Erythroblast (primary cell): ENCODE results near the gene CTAGE1.

Source experiments
- DNase-seq, 2 experiments: peaks; one replicate each; lab custom pipeline; 2025; lab: John Stamatoyannopoulos, UW
- GATA1 ChIP-seq: IDR thresholded peaks from 2 replicates; pipeline ENCODE4 v1.6.1; 2011; ENCODE audit warnings: low read depth, mild to moderate bottlenecking, control low read depth, low read length, moderate library complexity
- POLR2A ChIP-seq: IDR thresholded peaks from 2 replicates; pipeline ENCODE4 v1.6.1; 2011; ENCODE audit warnings: mild to moderate bottlenecking, low read length

Gene CTAGE1

DNA sequence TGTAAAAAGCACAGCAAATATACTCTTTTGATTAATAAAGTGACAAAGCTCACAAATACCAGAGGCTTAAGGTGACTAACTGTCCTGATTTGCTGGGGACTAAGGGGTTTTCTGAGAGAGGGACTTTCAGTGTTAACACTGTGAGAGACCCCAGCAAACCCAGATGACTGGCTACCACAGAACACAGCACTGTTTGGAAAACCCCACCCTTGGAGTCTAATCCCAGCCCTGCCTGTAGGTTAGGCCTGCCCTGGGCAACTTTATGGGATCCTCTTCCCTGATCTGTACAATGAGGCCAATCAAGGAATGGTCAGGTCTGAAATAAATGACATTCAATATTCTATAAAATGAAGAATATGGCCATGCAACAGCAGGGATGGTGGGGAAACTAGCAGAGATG lies 30.5 kb upstream of the CTAGE1 start:
- no peak for DNase-seq
- no peak for TF ChIP-seq GATA1
- no peak for TF ChIP-seq POLR2A

DNA sequence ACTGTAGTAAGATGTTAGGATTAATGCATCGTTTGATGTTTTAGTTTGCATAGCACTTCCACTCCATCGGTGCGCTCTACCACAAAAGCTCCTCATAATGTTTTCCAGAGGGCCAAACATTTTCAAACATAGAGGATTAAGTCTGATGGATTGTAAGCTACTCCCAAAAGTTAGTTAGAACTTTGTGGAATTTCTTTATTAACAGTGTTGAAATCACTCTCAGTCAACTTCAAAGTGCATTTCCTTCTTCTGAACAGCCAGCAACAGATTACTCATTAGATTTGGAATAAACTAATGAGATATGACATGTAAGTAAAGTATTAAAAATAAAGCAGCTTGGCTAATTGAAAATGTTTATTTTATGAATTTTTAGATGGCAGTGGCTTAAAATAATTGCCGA lies 30.1 kb upstream of the CTAGE1 start:
- DNase-seq, result no peak
- TF ChIP-seq POLR2A (no peak), GATA1 (no peak)

DNA sequence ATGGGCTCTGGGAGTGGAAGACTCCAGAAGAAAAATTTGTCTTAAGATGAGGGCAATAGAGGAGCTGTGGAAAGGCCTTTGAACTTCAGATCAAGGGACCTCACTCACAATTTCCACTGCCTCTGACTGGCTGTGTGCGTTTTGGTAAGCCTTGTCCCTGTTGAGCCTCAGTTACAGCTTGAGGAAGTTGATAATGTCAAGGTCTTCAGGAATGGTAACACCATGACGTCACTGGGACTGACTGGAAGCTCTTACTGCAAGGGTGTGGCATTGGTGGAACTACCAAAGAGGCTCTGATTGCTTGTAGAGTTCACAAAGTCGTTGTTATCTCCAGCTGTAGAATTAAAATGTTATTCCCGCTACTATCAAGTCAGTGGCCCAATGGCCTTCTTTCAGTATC lies 29.2 kb upstream of the CTAGE1 start:
- no peak for DNase-seq
- TF ChIP-seq GATA1 (no peak), POLR2A (no peak)

DNA sequence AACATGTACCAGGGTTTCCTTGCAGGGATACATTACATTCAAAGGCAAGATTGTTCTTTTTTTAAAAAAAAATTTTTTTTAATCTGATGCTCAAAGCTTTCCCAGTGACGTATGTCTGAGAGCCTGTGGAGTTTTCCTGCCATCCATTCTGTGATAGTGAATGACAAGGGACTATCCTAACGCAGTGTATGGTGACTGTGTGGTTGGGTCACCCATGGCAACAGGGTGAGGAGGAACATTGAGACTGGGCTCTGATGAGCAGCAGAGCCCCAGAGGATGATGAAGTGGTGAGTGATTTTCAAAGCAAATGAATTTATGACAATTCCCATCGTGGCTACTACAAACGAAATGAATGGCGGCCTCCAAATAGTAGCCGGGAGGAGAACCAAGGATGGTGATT lies 28.6 kb upstream of the CTAGE1 start:
- DNase-seq, result no peak
- no peak for TF ChIP-seq POLR2A

DNA sequence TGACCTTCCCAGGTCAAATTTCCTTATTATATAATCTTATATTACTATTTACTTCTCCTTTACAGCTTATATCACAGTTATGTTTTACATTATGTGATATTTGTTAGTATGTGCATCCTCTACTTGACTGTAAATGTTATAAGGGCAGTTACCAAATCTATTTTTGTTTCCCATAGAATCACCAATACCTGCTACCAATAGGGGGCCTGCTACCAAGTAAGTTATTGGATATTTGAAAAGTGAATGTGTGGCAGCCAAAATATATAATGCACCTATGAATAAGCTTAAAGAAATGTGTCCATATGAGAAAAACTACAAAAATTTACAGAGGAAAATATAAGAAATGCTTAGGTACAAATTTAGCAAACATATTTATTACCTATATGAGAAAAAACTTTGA lies 23.9 kb upstream of the CTAGE1 start:
- TF ChIP-seq POLR2A, result no peak
- TF ChIP-seq GATA1, result no peak
- DNase-seq, result no peak

DNA sequence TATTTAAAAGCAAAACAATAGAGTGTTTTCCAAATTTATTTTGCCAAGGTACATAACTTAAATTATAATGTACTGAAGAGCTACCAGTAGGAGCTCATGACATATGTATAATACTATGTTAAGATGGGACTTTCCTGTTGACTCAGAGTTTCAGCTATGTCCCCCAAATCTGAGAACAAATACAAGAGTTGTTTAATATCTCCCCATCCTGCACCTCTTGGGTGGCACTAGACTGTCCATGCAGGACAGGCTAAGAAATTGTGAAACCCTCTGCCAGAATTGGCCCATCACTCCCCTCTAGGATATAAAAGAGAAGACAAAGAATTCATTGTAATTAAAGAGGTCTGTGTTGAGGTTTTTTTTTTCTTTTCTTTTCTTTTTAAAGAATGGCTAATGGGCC lies 21.7 kb upstream of the CTAGE1 start:
- TF ChIP-seq POLR2A, result no peak
- no peak for TF ChIP-seq GATA1
- no peak for DNase-seq

DNA sequence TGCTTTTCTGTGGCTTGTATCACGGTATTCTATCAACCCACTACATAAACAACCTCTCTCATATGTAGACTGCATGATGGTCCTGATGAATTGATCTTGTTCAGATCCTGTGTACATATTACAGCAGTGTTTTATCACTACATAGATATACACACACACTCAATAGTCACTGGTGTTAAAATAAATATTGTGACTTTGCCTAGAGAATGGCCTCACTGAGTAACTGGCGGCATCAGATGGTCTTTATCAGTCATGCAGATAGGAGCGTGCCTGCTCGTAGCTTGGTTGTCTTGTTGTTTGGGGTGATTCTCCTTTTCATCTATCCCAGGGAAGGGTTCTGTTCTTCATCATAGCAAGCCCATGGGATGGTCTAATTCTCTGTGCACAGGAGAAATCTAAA lies 18.4 kb upstream of the CTAGE1 start:
- DNase-seq, result no peak

DNA sequence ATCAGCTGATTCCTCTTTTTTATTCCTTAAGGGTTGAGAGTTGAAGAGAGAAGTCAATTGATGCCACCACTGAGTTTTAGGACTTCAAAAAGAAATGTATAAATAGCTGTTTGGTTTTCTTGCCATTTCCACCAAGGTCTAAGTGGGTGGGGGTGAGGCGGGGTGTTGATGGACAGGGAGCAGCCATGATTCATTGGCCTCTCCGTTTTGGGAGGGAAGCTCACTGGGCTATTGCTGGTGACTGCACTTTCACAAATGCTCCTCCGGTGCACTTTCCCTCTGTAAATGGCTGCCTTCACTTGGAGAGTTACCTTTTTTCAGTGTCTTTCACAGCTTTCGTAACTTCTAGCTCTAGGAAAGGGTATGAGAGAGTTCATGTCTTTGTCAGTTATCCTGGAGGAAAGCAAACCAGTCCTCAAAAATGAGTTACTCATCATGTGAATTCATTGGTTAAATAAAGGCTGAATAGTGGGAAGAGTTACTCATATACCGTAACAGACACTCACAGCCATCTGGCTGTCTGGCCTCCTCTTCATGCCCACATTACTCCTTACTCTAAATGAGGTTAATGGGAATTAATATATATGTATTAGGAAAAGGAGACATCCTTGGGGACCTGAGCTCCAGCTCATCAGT lies 17.4 kb upstream of the CTAGE1 start:
- TF ChIP-seq GATA1 (no peak), POLR2A (no peak)
- DNase-seq, result no peak

More for the DNA sequence above, 18.4 kb upstream of the CTAGE1 start:
- TF ChIP-seq GATA1, result no peak
- no peak for TF ChIP-seq POLR2A

DNA sequence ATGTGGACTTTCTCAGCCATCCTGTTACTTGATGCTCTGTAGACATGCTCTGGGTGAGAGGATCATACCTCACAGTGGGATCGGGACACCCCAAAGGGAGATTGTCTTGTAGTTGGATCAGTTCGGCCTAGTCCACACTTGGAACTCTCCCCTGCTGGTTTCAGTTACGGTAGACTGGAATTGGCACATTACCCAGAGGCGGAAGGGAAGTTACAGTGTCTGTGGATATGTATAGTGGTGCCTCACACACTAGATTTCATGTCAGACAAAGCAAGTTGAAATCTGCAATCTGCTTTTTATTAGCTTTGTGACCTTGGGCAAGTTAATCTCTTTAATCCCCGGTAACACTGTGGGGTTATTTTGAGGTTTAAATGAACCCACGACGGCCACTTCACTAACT lies 16.2 kb upstream of the CTAGE1 start:
- DNase-seq, result no peak
- TF ChIP-seq POLR2A (no peak), GATA1 (no peak)

DNA sequence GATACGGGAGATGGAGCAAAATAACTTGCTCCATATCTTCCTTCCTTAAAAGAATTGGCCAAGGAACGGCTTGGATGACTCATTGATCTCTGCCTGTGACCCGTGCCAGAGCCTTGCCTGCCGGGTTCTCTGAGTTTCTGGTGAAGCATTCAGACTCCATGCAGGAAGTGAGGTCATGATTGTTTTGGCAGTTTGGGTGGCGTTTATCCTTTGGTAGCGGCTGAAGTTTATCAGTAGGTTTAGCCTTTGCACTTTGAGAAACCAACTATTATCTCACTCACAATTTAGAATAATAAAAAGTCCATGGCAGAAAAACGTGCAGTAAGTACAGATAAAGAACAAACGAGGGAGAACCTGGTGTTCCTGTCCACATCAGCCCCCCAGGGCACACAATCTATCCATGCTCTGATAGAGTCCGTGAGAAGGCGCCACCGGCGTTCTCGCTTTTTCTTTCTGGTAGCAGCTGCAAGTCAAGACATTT lies 15.0 kb upstream of the CTAGE1 start:
- no peak for TF ChIP-seq POLR2A
- no peak for TF ChIP-seq GATA1
- DNase-seq, result no peak

DNA sequence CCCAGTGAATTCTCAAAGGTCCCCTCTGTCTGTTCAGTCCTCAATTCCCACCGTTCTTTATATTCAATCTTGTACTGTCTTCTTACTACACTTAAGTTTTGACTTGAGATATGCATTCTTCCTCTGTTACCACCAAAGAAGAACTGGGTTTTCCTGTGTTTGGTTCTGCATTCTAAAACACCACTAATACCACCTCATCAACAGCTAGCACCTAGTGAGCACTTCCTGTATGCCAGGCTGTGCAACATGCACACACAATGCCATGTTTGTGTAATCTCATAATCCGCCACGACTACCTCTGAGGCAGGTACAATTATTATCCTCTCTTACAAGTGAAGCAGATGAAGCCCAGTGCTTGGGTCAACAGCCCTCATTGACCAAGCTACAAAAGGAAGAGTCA lies 11.8 kb upstream of the CTAGE1 start:
- no peak for DNase-seq
- TF ChIP-seq GATA1 (no peak), POLR2A (no peak)

DNA sequence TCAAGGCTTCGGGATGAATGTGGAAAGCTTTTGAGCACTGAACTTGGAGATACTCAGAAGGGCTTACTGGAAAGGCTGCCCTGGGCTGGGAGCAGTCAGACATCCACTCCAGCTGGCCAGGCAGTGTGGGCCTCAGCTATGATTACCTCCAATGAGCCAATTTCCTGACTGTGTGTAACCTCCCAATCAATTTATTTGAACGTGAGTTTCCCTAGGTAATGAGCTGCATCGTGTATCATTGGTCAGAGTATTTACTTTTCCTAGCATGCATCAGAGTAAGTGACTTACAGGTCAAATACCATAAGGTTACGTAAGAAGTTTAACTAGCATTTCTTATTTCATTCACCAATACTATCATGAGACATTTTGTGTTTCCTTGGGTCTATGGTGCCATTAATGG lies 11.0 kb upstream of the CTAGE1 start:
- TF ChIP-seq GATA1, result no peak
- TF ChIP-seq POLR2A, result no peak
- DNase-seq, result no peak

DNA sequence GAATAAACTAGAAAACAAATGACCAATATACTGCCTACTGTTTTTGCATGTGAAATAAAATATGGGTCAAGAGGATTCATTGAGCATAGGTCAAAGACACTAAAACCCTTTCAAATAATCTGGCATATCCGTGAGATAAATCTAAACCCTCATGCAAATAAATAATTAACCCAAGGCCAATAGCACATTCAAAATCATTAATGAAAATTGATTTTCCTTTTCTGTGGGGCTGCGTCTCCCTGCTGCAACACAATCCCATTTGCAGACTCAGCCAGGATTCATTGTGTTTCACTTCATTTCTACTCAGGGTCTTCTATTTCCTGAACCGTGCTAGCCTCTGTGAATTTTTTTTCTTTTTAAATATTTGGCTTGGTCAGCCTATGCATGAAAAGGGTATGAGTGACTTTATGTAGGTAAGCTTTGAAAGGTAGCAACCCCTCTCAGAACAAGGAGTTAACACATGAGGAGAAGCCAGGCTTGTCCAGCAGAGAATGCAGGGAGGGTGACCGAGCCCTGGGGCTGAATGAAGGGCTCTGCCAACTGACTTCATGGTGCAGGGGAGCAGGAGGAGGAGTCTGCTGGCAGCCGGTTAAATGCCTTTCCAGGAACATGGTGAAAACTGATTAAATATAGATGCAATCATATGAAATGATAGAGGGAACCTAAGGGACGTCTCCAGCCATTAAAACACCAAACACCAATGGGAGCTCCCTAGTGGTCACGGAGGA lies 10.3 kb upstream of the CTAGE1 start:
- no peak for TF ChIP-seq POLR2A
- TF ChIP-seq GATA1, result no peak
- no peak for DNase-seq

DNA sequence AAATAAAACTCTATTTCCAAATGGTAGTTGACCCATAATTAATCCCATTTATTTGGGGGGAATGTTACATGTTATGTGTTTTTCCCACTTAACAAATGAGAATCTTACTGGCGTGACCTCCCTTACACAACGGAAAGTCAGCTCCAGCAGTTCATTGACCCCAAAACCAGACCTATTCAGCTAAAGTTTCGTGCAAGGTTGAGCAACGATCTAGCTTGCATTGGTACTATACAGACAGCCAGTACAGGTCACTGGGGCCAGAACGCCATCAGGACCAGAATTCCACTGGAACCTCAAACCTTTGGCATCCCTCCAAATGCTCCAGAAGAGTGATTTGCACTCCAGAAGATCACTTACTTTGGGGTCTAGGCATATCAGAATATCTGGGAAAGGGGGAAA lies 6.8 kb upstream of the CTAGE1 start:
- no peak for DNase-seq
- TF ChIP-seq POLR2A (no peak), GATA1 (no peak)

DNA sequence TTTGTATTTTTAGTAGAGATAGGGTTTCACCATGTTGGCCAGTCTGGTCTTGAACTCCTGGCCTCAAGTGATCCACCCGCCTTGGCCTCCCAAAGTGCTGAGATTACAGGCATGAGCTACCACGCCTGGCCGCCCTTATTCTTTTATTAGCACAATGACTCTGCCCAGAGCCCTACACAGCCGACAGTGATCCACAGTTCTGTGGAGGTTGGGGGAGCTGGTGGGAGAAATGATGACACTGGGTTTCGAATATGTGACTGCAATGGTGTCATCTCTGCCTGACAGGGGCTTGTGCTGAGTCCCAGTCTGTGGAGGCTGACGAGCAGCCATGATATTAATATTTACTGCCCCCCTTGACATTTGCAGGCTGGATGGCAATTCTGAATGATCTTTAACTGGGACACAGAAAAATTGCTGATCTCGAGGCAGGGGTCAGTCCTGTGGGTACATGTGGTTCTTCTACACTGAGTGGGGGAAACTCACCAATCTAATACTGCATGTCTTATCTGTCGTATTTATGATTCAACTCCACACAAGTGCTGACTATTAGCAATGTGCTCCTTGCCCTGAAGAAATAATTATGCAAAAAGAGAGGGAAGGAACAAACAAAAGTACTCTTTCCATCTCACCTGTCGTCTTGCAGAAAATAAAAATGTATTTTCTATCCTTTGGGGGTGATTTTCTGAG lies 6.3 kb upstream of the CTAGE1 start:
- no peak for DNase-seq
- TF ChIP-seq GATA1, result no peak
- no peak for TF ChIP-seq POLR2A
